Parathyroid adenoma (tissue), 2 donors: ENCODE measurements around the gene RCBTB1.
"Not testable (repeated sequence)": the region's sequence is repeated elsewhere in the genome, so short reads cannot be mapped to it uniquely, and the experiment has no call there.

Experiments used
- H2AFZ ChIP-seq: fragments of 300-600 bp; sonication (generic); one replicate; pipeline ENCODE4 v1.7.0; 2017; ENCODE audit warnings: antibody characterized with exemption, mild to moderate bottlenecking
- H3K27ac ChIP-seq: fragments of 300-600 bp; sonication (generic); one replicate; pipeline ENCODE4 v1.7.0; 2017
- H3K27me3 ChIP-seq: fragments of 300-600 bp; sonication (generic); one replicate; pipeline ENCODE4 v1.7.0; 2017; ENCODE audit warnings: low read length; ENCODE audit not compliant: control insufficient read depth, insufficient read depth
- H3K36me3 ChIP-seq: fragments of 300-600 bp; sonication (generic); one replicate; pipeline ENCODE4 v1.7.0; 2017; ENCODE audit warnings: low read length; ENCODE audit not compliant: control insufficient read depth, insufficient read depth
- H3K4me1 ChIP-seq: fragments of 300-600 bp; sonication (generic); one replicate; pipeline ENCODE4 v1.7.0; 2017; ENCODE audit warnings: control low read depth
- H3K4me2 ChIP-seq: fragments of 300-600 bp; sonication (generic); one replicate; pipeline ENCODE4 v1.7.0; 2017; ENCODE audit warnings: low read length
- H3K4me3 ChIP-seq: fragments of 300-600 bp; sonication (generic); one replicate; pipeline ENCODE4 v1.7.0; 2017; ENCODE audit warnings: low read depth, low read length
- H3K79me2 ChIP-seq: fragments of 300-600 bp; sonication (generic); one replicate; pipeline ENCODE4 v1.7.0; 2017; ENCODE audit warnings: control low read depth
- H3K9ac ChIP-seq: fragments of 300-600 bp; sonication (generic); one replicate; pipeline ENCODE4 v1.7.0; 2017; ENCODE audit warnings: mild to moderate bottlenecking
- H3K9me3 ChIP-seq: fragments of 300-600 bp; sonication (generic); one replicate; pipeline ENCODE4 v1.7.0; 2017; ENCODE audit warnings: low read length; ENCODE audit not compliant: control insufficient read depth
- CTCF ChIP-seq: fragments of 300-600 bp; sonication (generic); IDR thresholded peaks from one replicate; pipeline ENCODE4 v1.7.0; 2017; ENCODE audit warnings: antibody characterized with exemption, mild to moderate bottlenecking
- donor health status: primary hyperparathyroidism.

RCBTB1 gene

GRCh38 chr13:49498206-49498605 lies 87.2 kb downstream of the RCBTB1 start:
- H2AFZ ChIP-seq = no peak overlapping the region
- H3K27ac ChIP-seq = no peak overlapping the region
- H3K36me3 ChIP-seq = no peaks in the 10 kb centered on the region
- H3K27me3 ChIP-seq = no peaks in the 10 kb centered on the region
- H3K4me1 ChIP-seq = no peaks in the 10 kb centered on the region
- no peaks in the 10 kb centered on the region for H3K79me2 ChIP-seq
- no peak overlapping the region for H3K9ac ChIP-seq
- no peak overlapping the region for H3K4me2 ChIP-seq
- no peaks in the 10 kb centered on the region for H3K9me3 ChIP-seq
- TF ChIP-seq CTCF = no peak
- H3K4me3 ChIP-seq = no peak overlapping the region

- no peak for TF ChIP-seq CTCF
- no peak overlapping the region for H3K4me2 ChIP-seq
- H3K9ac ChIP-seq = no peak overlapping the region
- no peaks in the 10 kb centered on the region for H3K36me3 ChIP-seq
- no peaks in the 10 kb centered on the region for H3K79me2 ChIP-seq
- H3K27ac ChIP-seq = no peak overlapping the region
- H3K4me3 ChIP-seq = no peak overlapping the region
- no peak overlapping the region for H2AFZ ChIP-seq
- H3K27me3 ChIP-seq = no peaks in the 10 kb centered on the region
- H3K4me1 ChIP-seq = no peaks in the 10 kb centered on the region
- H3K9me3 ChIP-seq = no peaks in the 10 kb centered on the region
These were observed 88.1 kb downstream of the RCBTB1 start for GRCh38 chr13:49497272-49497671.

- not testable (repeated sequence) for H3K9me3 ChIP-seq, H3K36me3 ChIP-seq, H3K4me3 ChIP-seq, H3K27ac ChIP-seq, H2AFZ ChIP-seq, H3K9ac ChIP-seq, H3K4me2 ChIP-seq, H3K27me3 ChIP-seq, H3K79me2 ChIP-seq, H3K4me1 ChIP-seq
These were observed 88.5 kb downstream of the RCBTB1 start for GRCh38 chr13:49496837-49497236.

- H3K4me2 ChIP-seq = peak within 1 kb of the TSS; percentile 78
- peak within 1 kb of the TSS; percentile 89 for H3K27ac ChIP-seq
- H3K4me3 ChIP-seq = peak within 1 kb of the TSS; percentile 71
- no peaks in the 10 kb centered on the region for H3K9me3 ChIP-seq
- peak within 1 kb of the TSS; percentile 88 for H2AFZ ChIP-seq
- no peaks in the 10 kb centered on the region for H3K79me2 ChIP-seq
- no peak for TF ChIP-seq CTCF
- no peak within 1 kb of the TSS for H3K9ac ChIP-seq
- no peaks in the 10 kb centered on the region for H3K27me3 ChIP-seq
- no peaks in the 10 kb centered on the region for H3K36me3 ChIP-seq
- no peaks in the 10 kb centered on the region for H3K4me1 ChIP-seq
These were observed 89.3 kb downstream of the RCBTB1 start, which contains the start of gene PHF11 for GRCh38 chr13:49495783-49496762. Gene PHF11, plus strand, starts transcription at chr13:49495953. Its CDS starts 49 bp downstream, at chr13:49496002.

- Histone ChIP-seq H3K9me3 (no peaks in the 10 kb centered on the region), H3K27me3 (no peaks in the 10 kb centered on the region), H3K4me1 (no peaks in the 10 kb centered on the region), H3K27ac (no peak overlapping the region), H3K79me2 (no peaks in the 10 kb centered on the region), H3K9ac (no peak overlapping the region), H2AFZ (no peak overlapping the region), H3K4me2 (peak overlapping the region; percentile 78), H3K4me3 (peak overlapping the region; percentile 71), H3K36me3 (no peaks in the 10 kb centered on the region)
- no peak for TF ChIP-seq CTCF
These were observed 90.7 kb downstream of the RCBTB1 start for GRCh38 chr13:49494645-49495044.
